HL-60/S4 treated with retinoic acid at 250 ng/mL for 4 days and 3 days (cell line): ENCODE results near the gene PLCXD1.
"Not testable (repeated sequence)": the region's sequence is repeated elsewhere in the genome, so short reads cannot be mapped to it uniquely, and the experiment has no call there.

Experiments
- in situ Hi-C: fragments of 300-500 bp; cut with MboI; formaldehyde crosslinking; loops from 2 replicates; pipeline ENCODE4 v1.7.0; 2022; ENCODE audit warnings: low sequenced_read_pairs

PLCXD1 gene

DNA sequence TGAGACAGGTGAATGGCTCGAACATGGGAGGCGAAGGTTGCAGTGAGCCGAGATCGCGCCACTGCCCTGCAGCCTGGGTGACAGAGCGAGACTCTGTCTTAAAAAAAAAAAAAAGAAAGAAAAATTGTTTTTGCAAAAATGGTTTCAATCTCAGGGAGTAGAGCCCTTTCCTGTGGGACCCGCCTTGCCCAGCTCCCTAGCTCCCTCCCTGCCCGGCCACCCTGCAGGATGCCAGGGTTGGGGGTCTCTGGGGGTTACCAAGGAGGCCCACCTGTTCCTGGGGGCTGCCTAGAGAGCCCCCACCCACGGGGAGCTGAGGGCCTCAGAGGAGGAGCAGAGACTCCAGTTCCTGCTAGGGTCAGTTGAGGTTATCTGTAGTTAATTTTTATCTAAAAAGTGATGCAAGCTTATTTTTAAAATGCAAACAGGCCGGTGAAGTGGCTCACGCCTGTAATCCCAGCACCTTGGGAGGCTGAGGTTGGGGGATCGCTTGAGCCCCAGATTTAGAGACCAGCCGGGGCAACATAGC lies 18.7 kb upstream of the PLCXD1 start:
- in situ Hi-C loops, result no loop called here

DNA sequence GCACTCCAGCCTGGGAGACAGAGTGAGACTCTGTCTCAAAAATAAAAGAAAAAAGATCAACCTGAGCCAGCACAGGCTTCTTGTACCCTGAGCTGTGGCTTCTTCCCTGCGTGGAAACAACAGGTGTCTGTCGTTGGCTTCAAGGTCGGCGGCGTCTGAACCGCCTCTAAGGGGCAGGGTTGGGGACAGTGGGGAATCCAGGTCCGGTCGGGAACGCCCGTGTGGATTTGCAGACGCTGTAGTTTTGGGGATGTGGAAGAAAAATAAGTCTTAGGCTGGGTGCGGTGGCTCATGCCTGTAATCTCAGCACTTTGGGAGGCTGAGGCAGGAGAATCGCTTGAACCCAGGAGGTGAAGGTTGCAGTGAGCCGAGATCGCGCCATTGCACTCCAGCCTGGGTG lies 17.2 kb upstream of the PLCXD1 start:
- in situ Hi-C loops, result not testable (repeated sequence)

DNA sequence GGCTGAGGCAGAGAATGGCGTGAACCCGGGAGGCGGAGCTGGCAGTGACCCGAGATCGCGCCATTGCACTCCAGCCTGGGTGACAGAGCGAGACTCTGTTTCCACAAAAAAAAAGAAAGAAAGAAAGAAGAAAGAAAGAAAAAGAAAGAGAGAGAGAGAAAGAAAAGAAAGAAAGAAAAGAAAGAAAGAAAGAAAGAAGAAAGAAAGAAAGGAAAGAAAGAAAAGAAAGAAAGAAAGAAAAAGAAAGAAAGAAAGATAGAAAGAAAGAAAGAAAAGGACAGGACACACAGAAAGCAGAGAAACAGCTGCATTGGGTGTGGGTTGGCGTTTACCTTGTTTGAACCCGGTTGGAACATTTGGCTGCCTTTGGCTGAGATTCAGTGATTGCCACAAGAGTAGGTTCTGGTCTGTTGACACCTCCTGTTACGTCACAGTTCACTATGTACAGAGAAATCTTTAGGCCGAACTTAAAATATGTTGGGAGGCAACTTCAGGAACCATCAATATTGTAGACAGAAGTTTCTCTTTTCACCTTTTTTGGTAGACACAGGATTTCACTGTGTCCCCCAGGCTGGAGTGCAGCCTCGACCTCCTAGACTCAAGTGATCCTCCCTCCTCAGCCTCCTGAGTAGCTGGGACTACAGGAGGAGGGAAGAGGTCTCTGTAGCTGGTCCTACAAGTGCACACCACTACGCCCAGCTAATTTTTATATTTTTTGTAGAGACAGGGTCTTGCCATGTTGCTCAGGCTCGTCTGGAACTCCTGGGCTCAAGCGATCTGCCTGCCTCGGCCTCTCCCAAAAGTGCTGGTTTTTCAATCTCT lies 16.3 kb upstream of the PLCXD1 start:
- in situ Hi-C loops, result no loop called here

DNA sequence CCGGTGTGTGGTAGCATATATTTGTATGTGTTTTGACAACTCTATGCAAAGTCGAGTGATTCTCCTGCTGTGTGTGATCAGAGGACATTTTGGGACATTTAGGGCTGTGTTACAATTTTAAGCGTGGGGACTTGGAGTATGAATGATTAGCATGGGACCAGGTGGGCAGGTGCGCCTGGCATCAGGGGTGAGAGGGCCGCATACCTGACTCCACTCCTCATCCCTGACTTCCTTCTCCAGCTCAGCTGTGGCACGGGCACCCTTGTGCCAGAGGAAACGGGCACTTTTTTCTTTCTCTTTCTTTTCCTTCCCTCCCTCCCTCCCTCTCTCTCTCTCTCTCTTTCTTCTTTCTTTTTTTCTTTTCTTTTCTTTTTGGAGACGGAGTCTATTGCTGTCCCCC lies 15.7 kb upstream of the PLCXD1 start:
- in situ Hi-C loops, result no loop called here

DNA sequence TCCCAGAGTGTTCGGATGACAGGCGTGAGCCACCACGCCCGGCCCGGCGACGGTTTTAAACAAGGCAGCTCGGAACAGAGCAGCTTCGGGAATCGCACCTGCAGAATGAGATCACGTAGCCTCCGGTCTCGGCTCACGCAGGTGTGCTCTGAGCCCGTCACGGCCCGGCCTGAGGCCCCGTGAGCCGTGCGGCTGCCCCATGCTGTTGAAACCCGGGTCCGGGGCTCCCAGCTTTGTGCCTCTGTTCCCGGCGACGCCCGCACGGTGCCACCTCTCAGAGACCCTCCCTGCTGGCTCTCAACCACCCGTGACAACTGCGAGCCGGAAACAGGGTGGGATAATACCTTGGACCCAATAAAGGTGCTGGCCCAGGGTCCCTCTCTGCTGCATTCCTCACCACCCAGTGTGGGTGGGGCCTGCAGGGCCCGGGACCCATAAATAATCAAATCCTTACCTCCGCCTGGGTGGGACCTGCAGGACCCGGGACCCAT lies 13.4 kb upstream of the PLCXD1 start:
- in situ Hi-C loops, result no loop called here

DNA sequence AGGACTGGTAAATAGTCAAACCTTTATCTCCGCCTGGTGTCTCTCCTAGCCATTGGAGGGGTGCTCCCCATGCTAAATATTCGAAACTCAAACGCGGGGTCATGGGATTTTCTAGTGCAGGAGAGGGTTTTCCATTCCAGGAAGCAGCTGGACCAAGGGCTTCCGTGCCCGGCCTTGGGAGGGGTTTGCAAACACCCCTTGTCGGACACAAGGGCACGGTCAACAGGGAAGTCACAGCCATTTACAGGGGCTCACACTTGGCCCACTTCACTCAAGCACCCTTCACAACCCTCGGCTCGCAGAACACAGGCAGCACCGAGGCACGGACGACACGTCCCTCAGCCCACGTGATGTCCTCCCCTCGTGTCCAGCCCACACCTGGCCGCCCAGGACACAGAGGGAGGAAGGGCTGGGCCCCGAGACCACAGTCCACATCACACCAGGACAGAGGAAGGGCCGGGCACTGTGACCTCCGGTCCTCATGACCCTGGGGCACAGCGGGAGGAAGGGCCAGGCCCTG lies 10.3 kb upstream of the PLCXD1 start:
- in situ Hi-C loops, result no loop called here

DNA sequence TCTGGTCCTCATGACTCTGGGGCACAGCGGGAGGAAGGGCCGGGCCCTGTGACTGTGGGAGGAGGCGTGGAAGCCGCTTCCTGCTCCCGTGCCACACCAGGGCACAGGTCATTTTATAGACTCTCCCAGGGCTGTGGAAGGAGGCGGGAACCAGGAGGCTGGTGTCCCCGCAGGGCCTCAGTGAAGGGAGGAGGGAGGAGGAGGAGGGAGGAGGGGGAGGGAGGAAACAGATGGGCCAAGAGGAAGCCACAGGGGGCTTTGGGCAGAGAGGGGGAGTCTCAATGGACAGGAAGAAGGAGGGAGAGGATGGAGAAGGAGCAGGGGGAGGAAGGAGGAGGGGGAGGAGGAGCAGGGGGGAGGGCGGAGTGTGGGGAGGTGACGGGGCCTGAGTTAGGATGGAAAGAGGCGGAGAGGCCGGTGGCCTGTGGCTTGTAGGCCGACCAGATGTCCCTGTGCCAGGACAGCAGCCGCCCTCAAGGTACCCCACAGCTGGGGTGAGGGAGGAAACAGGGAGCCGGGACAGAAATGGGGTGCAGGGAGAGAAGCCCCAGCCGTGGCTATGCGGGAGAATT lies 6.2 kb upstream of the PLCXD1 start:
- in situ Hi-C loops, result no loop called here

DNA sequence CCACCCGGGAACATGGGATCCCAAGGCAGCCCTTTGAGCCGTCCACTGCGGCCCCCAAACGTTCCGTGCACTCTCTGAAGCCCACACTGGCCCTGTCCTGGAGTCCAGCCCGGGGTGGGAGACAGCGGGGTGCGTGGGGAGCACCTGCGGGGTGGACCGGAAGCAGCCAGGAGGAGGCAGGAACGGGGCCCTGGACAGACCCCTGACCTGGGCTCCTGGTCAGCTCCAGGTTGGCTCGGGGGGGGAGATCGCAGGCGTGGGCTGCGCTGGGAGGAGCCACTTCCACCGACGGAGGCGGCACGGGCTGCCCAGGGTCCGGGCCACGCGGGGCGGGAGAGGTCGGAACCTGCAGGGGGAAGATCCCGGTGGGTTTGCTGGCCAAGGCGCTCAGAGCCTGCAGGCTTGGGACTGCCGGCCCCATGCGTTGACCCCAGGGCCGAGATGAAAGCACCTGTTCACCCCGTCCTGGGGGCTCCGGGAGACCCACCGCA lies 5.7 kb upstream of the PLCXD1 start:
- in situ Hi-C loops, result no loop called here

DNA sequence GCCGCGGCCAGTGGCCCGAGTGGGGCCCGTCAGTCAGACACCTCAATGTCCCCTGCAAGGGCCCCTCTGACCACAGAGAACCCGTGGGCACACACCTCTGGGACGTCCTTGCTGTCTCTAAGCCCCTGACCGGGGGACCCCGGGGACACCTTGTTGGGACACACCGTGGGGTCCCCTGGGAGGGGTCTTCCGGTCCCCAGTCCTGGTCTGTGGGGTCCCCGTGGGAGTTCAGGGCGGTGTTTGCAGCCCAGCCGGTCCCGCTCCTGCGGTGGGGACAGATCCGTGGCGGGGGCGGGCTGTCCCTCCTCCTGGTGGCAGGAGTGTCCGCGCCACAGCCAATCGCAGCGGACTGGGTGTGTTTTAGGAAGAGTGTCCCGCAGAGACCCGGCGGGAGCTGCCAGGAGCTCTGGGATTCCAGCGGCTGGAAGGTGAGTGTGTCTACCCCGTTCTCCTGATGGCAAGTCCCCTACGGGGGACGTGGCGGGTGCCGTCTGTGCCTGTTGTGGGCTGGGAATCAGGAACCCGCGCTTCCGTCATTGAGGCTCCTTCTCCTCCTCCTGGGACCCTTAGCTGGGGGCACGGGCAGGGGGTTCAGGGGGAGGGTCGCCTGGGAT lies 5.1 kb upstream of the PLCXD1 start:
- in situ Hi-C loops, result no loop called here

DNA sequence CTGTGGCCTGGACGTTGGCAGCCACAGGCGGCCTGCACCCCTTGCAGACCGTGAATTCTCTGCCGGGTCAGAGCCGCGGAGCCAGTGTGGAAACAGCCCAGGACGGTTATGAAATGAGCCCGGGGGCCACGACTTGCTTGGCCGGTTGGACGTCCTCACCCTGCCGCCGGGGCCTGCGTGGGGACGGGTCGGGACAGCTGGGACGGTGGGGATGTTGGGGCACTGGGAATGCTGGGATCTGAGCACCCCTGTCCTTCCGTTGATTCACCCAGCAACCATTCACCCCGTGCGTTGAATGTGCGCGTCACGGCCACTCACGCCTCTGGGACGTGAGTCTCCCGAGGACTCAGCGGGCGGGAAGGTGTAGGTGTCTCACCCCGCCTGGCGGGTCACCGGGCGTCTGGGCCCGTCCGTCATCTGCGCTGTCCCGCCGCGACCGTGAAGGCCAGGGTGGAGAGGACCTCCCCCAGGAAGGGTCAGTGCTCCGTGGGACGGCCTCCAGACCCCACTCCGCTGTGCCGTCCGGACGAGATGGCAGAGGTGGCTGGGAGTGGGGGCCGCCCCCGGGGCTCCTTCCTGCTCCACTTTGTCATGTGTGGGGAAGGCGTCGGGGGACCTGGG lies 4.5 kb upstream of the PLCXD1 start:
- in situ Hi-C loops, result no loop called here

DNA sequence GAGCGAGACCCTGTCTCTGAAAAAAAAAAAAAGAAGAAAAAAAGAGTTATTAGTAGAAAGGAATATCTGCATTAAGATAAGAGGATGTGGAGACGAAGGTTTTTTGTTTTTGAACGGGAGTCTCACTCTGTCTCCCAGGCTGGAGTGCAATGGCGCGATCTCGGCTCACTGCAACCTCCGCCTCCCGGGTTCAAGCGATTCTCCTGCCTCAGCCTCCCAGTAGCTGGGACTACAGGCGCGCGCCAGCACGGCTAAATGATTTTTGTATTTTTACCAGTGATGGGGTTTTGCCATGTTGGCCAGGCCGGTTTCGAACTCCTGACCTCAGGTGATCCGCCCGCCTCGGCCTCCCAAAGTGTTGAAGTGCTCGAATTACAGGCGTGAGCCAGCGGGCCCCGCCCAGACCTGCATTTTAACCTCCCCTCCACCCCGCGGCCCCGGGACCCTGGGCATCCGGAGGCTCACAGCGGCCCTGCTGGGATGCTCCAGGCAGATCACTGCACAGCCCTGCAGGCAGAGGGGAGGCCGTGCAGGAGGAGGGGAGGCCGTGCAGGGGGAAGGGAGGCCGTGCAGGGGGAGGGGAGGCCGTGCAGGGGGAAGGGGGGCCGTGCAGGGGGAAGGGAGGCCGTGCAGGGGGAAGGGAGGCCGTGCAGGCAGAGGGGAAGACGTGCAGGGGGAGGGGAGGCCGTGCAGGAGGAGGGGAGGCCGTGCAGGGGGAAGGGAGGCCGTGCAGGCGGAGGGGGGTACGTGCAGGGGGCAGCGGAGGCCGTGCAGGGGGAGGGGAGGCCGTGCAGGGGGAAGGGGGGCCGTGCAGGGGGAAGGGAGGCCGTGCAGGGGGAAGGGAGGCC lies 1.2 kb upstream of the PLCXD1 start:
- in situ Hi-C loops, result not testable (repeated sequence)

DNA sequence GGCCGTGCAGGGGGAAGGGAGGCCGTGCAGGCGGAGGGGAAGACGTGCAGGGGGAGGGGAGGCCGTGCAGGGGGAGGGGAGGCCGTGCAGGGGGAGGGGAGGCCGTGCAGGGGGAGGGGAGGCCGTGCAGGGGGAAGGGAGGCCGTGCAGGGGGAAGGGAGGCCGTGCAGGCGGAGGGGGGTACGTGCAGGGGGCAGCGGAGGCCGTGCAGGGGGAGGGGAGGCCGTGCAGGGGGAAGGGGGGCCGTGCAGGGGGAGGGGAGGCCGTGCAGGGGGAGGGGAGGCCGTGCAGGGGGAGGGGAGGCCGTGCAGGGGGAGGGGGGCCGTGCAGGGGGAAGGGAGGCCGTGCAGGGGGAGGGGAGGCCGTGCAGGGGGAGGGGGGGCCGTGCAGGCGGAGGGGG lies 459 bp upstream of the PLCXD1 start:
- in situ Hi-C loops, result not testable (repeated sequence)

DNA sequence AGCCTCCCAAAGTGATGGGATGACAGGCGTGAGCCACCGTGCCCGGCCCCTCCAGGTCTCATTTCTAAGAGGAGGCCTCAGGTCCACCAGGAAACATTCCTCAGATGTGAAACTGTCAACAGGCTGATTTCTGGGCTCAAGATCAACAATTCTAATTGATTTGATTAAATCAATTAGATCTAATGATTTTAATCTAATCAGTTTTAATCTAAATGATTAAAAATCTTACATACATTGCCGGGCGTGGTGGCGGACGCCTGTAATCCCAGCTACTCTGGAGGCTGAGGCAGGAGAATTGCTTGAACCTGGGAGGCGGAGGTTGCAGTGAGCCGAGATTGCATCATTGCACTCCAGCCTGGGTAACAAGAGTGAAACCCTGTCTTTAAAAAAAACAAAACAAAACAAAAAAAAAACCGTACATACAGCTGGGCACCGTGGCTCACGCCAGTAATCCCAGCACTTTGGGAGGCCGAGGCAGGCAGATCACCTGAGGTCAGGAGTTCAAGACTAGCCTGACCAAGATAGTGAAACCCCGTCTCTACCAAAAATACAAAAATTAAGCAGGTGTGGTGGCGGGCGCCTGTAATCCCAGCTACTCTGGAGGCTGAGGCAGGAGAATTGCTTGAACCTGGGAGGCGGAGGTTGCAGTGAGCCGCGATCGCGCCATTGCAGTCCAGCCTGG lies 960 bp downstream of the PLCXD1 start:
- in situ Hi-C loops, result not testable (repeated sequence)

DNA sequence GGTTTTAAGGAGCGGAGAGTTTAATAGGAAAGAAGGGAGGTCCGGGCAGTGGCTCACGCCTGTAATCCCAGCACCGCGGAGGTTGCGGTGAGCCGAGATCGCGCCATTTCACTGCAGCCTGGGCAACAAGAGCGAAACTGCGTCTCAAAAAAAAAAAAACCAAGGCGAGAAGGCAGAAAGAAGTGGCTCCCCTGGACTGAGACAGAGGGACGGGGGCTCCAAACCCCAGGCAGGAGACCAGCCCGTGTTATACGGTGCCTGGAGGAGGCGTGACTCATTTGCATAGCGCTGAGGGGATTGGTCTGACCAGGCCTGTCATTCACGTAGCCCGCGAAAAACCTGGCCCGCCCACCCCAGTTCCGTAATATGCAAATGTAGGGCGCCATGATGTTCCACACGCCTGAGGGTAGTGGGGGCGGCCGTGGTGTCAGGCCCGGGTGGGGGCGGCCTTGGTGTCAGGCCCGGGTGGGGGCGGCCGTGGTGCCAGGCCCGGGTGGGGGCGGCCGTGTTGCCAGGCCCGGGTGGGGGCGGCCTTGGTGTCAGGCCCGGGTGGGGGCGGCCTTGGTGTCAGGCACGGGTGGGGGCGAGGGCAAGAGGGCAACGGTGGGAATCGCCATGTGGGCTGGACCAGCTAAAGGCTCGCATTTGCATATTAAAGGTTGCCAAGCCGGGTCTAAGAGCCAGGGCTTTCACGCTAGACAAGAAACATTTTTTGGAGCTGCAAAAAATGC lies 2.1 kb downstream of the PLCXD1 start:
- in situ Hi-C loops, result no loop called here

DNA sequence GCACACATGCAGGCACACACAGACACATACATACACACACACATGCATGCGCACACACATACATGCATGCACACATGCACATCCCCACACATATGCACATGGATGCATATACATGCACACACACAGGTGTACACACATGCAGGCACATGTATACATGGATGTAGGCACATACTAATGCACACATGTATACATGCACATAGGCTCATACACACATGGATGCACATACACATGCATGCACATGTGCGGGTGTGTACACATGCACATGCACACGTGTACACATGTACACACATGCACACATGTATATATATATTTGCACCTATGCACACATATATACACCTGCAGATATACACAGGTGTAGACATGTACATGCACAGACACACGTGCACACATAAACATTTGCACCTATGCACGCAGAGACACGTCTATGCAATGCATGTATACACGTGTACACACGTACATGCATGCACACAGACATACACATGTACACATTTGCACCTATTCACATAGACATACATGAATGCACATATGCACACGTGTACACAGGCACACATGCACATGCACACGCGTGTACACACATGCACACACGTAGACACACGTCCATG lies 4.0 kb downstream of the PLCXD1 start:
- in situ Hi-C loops, result no loop called here

DNA sequence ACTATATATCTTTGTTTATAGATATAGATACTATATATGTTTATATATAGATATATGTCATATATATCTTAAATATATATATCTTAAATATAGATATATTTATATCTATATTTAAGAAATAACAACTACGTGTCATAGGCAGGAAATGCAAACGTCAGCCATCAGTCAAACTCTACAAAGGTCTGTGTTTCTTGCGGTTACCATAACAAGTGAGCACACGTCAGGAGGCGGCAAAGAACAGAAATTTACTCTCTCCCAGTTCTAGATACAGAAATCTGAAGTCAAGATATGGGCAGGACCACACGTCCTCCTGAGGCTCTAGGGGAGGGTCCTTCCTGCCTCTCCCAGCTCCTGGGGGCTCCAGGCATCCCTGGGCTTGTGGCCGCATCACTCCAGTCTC lies 6.5 kb downstream of the PLCXD1 start:
- in situ Hi-C loops, result no loop called here

DNA sequence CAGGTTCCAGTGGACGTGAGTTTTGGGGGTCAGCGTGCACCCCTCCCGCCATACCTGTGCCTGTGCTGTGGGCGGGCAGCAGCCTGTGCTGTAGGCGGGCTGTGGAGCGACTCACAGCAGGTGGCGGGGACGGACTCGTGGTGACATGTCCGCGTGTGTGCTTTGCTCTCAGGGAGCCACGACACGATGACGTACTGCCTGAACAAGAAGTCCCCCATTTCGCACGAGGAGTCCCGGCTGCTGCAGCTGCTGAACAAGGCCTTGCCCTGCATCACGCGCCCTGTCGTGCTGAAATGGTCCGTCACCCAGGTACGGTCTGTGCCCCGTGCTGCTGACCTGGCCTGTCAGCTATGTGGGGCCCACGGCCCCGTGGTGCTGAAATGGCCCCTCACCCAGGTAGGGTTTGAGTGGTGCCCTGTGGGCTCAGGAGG lies 7.4 kb downstream of the PLCXD1 start:
- in situ Hi-C loops, result no loop called here

DNA sequence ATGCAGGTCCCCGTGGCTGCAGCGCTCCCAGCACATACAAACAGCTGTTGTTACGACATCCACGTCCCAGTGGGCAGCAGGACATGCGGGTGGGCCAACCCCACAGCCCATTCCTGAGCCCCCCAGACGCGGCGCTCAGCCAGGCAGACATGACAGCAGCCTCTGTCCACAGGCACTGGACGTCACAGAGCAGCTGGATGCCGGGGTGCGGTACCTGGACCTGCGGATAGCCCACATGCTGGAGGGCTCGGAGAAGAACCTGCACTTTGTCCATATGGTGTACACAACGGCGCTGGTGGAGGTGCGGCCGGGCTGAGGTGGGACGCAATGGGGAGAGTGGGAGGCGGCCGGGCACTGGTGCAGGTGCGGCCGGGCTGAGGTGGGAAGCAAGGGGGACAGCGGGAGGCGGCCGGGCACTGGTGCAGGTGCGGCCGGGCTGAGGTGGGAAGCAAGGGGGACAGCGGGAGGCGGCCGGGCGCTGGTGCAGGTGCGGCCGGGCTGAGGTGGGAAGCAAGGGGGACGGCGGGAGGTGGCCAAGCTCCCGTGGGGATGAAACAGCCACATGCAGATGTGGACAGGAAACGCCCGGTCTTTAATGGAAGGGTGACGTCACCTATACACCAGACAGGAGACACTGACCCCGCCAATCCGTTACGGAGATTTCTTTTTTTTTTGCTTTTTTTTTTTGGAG lies 9.4 kb downstream of the PLCXD1 start:
- in situ Hi-C loops, result no loop called here
